OCI-LY3 (cell line): ENCODE results near the gene SGPP1.

Source experiments
- H2AFZ ChIP-seq: fragments of 200-600, 300-600 bp; shearing (Covaris generic); 2 replicates; pipeline ENCODE4 v1.6.0; 2014; ENCODE audit warnings: antibody characterized with exemption, low read depth, low read length
- H3K27ac ChIP-seq: fragments of 200-600, 300-600 bp; sonication (generic); 2 replicates; pipeline ENCODE4 v1.5.1; 2014; ENCODE audit warnings: mild to moderate bottlenecking, low read length, moderate library complexity, mixed read lengths
- H3K27me3 ChIP-seq: fragments of 200-600, 300-600 bp; sonication (generic); 2 replicates; pipeline ENCODE4 v1.6.1; 2014; ENCODE audit warnings: low read depth, low read length, mixed read lengths
- H3K36me3 ChIP-seq: fragments of 200-600, 300-600 bp; sonication (generic); replicated peaks from 2 replicates; pipeline ENCODE3; 2014; ENCODE audit warnings: low read depth, low read length, mixed read lengths
- H3K4me1 ChIP-seq: fragments of 300-600, 200-600 bp; sonication (generic); 2 replicates; pipeline ENCODE4 v1.6.1; 2014; ENCODE audit warnings: low read length, mixed read lengths
- H3K4me2 ChIP-seq: fragments of 200-600, 300-600 bp; sonication (generic); 2 replicates; pipeline ENCODE4 v1.6.1; 2014; ENCODE audit warnings: low read length, mixed read lengths
- H3K4me3 ChIP-seq: fragments of 300-600, 200-600 bp; sonication (generic); 2 replicates; pipeline ENCODE4 v1.5.1; 2014; ENCODE audit warnings: antibody characterized with exemption, mild to moderate bottlenecking, low read length, moderate library complexity
- H3K79me2 ChIP-seq: fragments of 300-600, 200-600 bp; shearing (Covaris generic); 2 replicates; pipeline ENCODE4 v1.6.1; 2014; ENCODE audit warnings: mild to moderate bottlenecking, low read length, mixed read lengths
- H3K9ac ChIP-seq: fragments of 300-600, 200-600 bp; shearing (Covaris generic); 2 replicates; pipeline ENCODE4 v1.6.0; 2014; ENCODE audit warnings: mild to moderate bottlenecking, low read length, moderate library complexity
- H3K9me3 ChIP-seq: fragments of 200-600, 300-600 bp; shearing (Covaris generic); 2 replicates; pipeline ENCODE4 v1.6.1; 2014; ENCODE audit warnings: low read length, mixed read lengths; ENCODE audit not compliant: insufficient read depth
- H4K20me1 ChIP-seq: fragments of 200-600, 300-600 bp; sonication (generic); 2 replicates; pipeline ENCODE4 v1.6.1; 2016; ENCODE audit warnings: low read length, mixed read lengths; ENCODE audit not compliant: insufficient read depth
- EZH2phosphoT487 ChIP-seq: fragments of 200-600 bp; shearing (Covaris generic); IDR thresholded peaks from 2 replicates; pipeline ENCODE4 v1.6.1; 2018; ENCODE audit warnings: antibody characterized with exemption, mixed run types, low read depth
- TF ChIP-seq, protein P1 (sequence below): fragments of 200-600, 300-600 bp; sonication (generic); IDR thresholded peaks from 2 replicates; pipeline ENCODE4 v1.5.1; 2014; ENCODE audit warnings: antibody characterized with exemption, low read length, low read depth

Gene SGPP1

GRCh38 chr14:63644741-63645140 lies 83.1 kb downstream of the SGPP1 start:
- H3K79me2 ChIP-seq, result peaks cover 21% of the 10 kb centered on the region
- H3K9ac ChIP-seq, result no peak overlapping the region
- 0 out of 2 replicates have a peak, but pooled peaks cover 5% of the 10 kb centered on the region for H3K4me1 ChIP-seq
- H3K9me3 ChIP-seq, result no peaks in the 10 kb centered on the region
- H3K36me3 ChIP-seq, result peaks cover 6% of the 10 kb centered on the region
- H3K4me3 ChIP-seq, result no peak overlapping the region
- no peak overlapping the region for H2AFZ ChIP-seq
- H3K27ac ChIP-seq, result no peak overlapping the region
- no peak overlapping the region for H3K4me2 ChIP-seq
- no peak for TF ChIP-seq EZH2phosphoT487
- TF ChIP-seq, protein P1, sequence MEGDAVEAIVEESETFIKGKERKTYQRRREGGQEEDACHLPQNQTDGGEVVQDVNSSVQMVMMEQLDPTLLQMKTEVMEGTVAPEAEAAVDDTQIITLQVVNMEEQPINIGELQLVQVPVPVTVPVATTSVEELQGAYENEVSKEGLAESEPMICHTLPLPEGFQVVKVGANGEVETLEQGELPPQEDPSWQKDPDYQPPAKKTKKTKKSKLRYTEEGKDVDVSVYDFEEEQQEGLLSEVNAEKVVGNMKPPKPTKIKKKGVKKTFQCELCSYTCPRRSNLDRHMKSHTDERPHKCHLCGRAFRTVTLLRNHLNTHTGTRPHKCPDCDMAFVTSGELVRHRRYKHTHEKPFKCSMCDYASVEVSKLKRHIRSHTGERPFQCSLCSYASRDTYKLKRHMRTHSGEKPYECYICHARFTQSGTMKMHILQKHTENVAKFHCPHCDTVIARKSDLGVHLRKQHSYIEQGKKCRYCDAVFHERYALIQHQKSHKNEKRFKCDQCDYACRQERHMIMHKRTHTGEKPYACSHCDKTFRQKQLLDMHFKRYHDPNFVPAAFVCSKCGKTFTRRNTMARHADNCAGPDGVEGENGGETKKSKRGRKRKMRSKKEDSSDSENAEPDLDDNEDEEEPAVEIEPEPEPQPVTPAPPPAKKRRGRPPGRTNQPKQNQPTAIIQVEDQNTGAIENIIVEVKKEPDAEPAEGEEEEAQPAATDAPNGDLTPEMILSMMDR, result no peak
- no peaks in the 10 kb centered on the region for H3K27me3 ChIP-seq
- no peaks in the 10 kb centered on the region for H4K20me1 ChIP-seq

DNA sequence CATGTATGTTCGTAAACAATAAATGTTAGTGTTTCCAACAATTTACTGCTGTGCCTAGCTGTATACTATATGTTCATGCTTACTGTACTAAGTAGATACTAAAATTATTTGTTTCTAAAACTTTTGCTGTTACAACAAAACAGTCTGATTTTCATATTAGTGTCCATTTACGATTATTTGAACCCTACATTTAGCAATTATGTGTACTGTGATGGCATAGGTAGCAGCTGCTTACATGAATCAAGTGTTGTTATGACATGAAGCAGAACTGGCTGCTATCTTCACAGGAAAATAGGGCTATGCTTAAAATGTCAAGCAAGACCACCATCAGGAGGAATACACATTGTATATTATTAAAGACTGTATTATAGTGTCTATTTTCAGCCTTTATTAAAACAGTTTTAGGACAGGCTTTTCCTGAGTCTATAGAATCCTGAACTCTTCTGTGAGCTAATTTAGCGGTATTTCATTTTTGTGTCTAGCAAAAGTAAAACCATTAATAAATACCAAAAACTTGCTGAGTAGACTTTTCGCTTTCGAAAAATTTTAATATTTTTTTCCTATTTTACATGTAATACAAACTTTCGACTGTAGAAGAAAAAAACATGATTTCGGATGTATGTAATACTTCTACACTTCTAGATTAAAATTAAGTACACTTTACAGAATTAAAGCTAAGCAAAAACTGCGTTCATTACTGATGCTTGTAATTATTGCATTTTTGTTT lies 85.0 kb downstream of the SGPP1 start:
- Histone ChIP-seq H3K36me3 (peaks cover 15% of the 10 kb centered on the region), H3K9ac (peak overlapping the region; percentile 89), H3K9me3 (no peaks in the 10 kb centered on the region), H2AFZ (0 out of 2 replicates have a peak overlapping the region, but pooled peaks have one; percentile 7), H3K27ac (peak overlapping the region; percentile 93), H3K79me2 (peaks cover 40% of the 10 kb centered on the region), H3K27me3 (no peaks in the 10 kb centered on the region), H3K4me1 (0 out of 2 replicates have a peak, but pooled peaks cover 5% of the 10 kb centered on the region), H3K4me3 (peak overlapping the region; percentile 79), H4K20me1 (no peaks in the 10 kb centered on the region), H3K4me2 (peak overlapping the region; percentile 63)
- TF ChIP-seq, protein P1, result no peak
- no peak for TF ChIP-seq EZH2phosphoT487

- Histone ChIP-seq H3K4me2 (peak overlapping the region; percentile 63), H3K9ac (peak overlapping the region; percentile 89), H4K20me1 (no peaks in the 10 kb centered on the region), H3K27me3 (no peaks in the 10 kb centered on the region), H2AFZ (peak overlapping the region; percentile 84), H3K27ac (peak overlapping the region; percentile 93), H3K4me1 (0 out of 2 replicates have a peak, but pooled peaks cover 5% of the 10 kb centered on the region), H3K4me3 (peak overlapping the region; percentile 79), H3K79me2 (peaks cover 46% of the 10 kb centered on the region), H3K9me3 (no peaks in the 10 kb centered on the region), H3K36me3 (peaks cover 15% of the 10 kb centered on the region)
- TF ChIP-seq, protein P1, result no peak
- TF ChIP-seq EZH2phosphoT487, result no peak
Observed at GRCh38 chr14:63642229-63642611, 85.6 kb downstream of the SGPP1 start.

DNA sequence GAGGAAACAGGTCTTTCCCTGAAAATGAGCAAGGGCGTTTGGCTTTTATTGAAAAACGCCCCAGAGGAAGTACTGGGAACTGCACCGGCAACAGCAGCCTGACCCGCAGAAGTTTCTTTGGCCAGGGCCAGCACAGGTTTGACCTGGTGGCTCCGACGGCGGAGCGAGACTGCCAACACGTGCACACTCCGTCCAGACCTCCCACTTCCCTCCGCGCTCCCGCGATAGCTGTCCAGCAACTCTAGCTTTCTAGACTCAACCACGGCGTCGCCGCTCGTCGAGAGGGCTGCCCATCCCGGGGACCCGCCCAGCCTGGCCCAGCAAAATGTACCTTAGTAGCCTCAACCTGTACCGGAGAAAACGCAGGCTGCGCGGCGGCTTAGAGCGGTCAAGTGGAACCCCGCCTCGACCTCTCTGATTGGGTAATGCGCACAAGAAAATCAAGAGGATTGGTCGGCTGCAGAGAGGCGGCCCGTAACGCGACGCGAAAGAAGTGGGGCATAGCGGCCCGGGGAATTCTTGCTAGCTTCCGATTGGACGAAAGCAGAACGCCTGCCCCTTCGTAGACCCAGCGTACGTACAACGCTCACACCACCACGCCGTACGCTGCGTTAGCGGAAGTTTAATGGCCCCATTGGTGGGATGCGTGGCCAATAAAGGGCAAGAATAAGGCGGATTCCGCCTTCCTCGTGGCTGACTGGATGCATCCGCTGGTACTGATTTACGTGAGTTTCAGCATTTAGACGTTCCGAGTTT lies 86.2 kb downstream of the SGPP1 start, which contains the start of gene WDR89:
WDR89 (minus strand) TSS at position 399 of the 756 bp plus-strand sequence. CDS start 41,929 bp downstream, outside the sequence.
- Histone ChIP-seq H3K27me3 (no peaks in the 10 kb centered on the region), H3K4me1 (0 out of 2 replicates have a peak, but pooled peaks cover 5% of the 10 kb centered on the region), H3K36me3 (peaks cover 15% of the 10 kb centered on the region), H4K20me1 (no peaks in the 10 kb centered on the region), H3K9me3 (no peaks in the 10 kb centered on the region), H2AFZ (peak within 1 kb of the TSS; percentile 84), H3K4me3 (peak within 1 kb of the TSS; percentile 98), H3K79me2 (peaks cover 52% of the 10 kb centered on the region), H3K4me2 (peak within 1 kb of the TSS; percentile 80), H3K9ac (peak within 1 kb of the TSS; percentile 89), H3K27ac (peak within 1 kb of the TSS; percentile 93)
- no peak for TF ChIP-seq EZH2phosphoT487
- TF ChIP-seq, protein P1, result peak; percentile 41
